HG03159 (cell line): Measurements from ENCODE around the gene CHN2.

ENCODE experiments used
- ATAC-seq: cut with Tn5 transposase; IDR thresholded peaks from one replicate; pipeline ENCODE4 v1.9.1; 2021; ENCODE audit warnings: mild to moderate bottlenecking, moderate library complexity; ENCODE audit not compliant: unreplicated experiment

Gene CHN2

DNA sequence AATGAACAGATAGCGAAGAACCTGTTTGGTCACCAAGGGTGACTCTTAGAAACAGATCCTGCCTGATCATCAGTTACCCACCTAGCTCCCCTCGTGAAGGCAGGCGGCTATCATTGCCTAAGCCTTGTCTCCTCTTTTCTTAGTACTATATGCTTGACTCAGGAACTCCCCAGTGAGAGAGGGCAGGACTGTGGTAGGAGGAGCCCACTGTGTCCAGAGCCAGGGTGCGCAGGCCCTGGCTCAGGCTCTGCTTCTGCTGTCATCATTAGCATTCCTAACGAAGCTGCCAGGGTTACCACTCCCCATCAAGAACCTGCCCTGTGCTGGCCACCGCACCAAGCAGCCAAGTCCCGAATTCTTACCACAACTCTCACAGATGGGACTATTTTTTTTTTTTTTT lies 160.8 kb downstream of the CHN2 start:
- no peak for ATAC-seq

DNA sequence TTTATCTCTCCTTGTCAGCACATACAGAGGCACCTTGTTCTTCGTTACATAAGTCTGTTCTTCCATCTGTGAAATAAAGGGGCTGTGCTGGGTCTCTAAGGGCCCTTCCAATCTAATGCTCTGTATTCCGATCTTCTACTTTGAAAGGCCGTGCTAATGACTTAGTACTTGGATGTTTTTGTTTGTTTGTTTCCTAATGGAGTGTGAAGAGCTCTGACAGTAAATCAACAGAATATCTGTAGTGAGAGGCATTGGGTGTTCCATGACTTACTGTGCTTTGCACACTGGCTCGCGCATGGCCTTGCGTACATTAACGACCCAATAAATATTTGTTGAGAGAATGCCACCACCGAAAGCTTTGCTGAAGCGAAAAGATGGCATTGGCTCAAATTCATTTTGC lies 162.1 kb downstream of the CHN2 start:
- ATAC-seq = no peak

DNA sequence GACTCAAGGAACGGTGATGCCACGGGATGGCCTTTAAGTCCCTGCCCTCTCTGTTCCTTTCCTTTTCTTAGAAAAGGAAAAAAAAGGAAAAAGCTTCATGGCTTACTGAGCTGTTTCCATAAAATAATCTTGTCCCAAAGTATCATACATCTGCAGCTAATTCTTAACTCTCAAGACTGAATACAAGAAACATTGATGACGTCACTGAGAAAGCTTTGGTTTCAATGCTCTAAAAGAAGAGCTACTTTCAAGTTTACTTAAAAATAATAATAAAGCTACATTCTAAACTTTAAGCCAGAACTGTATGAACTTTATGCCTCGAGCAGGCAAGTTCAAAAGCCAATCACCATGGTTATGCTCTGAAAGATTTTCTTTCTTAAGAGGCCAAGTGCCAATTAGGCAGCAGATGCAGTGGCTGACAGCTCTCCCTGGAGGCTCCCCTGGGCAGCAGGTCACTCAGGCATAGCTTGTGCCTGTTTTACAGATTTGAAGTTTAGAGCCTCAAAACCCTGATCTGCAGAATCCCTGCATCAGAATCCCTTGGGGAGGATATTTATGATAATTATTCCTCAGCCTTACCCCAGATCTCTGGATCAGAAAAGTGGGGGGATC lies 165.0 kb downstream of the CHN2 start:
- no peak for ATAC-seq

DNA sequence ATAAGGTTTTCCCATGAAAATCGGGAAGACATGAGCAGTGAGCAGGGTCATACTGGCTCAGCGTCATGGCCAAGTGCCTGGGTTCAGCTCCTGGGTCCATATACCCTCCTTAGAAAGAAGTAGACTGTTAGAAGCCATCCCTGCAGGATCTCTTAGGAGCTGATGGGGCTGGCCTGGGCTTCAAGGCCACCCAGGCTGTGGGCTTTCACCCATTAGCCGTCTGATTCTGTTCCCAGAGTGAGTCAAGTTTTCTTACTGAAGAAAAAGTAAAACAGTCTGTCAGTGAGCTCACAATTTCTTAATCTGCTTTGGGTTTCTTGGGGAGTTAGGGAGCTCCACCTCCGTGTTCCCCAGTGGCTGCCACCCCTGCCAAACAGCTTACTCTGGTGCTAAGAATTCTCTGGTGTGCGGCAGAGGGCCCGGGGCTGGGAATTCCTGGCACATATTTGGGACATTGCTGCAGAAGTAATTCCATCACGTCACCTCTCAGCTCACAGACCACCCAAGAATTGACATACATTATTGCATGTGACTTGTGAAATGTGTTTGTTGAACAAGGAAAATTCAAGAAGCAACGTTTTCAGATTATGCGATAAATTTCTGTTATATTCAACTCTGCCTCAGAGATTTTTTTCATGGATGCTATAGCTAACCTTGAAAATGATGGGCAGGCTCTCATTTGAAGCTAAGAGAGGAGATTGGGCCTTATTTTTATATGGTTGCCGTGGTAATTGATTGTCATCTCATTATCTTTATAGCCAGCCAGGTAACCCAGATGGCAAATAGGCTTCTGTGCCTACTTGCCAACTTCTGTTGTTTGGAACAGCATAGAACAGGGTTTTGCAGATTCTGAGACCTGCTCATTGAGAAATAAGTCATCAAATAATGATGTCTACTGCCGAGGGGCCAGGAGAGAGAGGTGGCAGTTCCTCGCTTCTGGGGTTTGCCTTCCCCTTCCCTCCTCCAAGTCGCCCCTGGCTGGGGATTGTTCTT lies 166.4 kb downstream of the CHN2 start:
- ATAC-seq = no peak

DNA sequence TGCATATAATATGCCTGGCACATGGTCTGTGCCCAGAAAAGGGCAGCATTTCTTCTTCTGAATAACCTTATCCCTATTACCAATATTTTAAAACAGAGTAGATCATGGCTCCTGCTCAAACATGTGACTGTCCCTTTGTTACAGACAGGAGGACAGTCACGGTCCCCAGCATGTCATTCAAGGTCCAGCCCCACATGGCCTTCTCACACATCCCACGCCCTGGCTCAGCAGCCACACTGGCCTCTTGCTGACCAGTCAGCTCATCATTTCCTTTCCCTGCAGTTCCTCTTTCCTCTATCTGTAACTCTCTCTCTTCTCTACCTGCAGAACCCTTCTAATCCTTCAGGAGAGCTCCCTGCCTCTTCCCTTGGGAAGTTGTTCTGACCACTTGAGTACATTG lies 167.8 kb downstream of the CHN2 start:
- ATAC-seq = no peak

DNA sequence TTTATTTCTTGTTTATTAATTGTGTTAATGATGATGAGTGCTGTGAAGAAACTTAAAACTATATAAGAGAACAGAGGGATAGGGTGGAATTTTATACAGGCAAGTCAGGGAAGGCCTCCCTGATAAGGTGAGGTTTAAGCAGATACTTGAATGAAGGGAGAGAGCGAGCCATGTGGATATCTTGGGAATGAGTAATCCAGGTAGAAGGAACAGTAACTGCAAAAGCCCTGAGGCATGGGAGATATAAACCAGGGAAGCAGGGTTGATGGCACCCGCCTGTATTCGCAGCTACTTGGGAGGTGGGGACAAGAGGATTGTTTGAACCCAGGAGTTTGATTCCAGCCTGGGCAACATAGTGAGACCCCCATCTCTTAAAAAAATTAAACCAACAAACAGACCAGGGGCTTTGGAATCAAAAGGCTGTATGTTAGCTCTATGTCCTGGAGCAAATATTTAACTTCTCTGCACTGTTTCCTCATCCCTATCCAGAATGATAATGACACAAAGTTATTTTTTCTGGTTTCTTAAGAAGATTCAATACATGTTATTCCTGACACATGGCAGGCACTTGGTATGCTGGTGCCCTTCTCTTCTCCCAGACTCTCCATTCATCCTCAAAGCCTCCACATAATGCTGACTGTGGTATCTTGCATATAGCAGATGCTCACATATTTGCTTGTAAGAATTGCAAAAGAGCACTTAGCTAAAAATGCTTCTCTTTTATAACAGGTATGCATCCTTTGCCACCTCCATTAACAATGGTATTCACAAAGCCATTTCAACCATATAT lies 169.3 kb downstream of the CHN2 start:
- no peak for ATAC-seq

DNA sequence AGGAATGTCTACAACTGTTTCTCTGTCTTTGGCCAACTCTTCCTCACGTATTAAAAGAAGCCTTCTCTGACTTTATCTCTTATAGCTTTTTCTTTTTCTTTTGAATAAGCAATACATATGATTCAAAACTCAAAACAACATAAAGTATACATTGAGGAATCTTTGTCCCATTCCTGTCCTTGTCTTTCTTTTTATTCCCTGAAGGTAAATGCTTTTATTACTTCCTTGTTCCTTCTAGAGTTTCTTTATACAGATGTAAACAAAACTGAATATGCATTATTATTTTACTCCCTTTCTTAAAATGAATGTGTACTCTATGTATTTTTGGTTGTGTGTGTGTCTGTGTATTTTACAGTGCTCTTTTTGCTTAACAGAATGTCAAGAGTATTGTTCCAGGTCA lies 170.1 kb downstream of the CHN2 start:
- no peak for ATAC-seq

DNA sequence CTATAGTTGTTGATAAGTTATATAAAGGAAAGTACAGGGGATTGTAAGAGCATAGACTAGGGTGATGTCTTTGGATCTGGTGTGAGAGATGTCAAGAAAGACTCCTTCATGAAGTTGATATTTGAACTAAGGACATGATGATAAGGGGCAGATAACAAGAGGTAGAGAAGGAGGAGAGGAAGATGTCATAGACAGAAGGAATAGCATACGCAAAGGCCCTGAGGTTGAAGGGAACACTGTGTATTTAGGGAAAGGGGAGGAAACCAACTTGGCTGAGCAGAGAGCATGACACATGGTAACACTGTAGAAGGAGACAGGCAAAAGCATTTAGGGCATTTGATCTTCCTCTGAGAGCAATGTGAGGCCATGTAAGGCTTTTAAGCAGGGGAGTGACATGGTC lies 170.8 kb downstream of the CHN2 start:
- ATAC-seq = no peak

DNA sequence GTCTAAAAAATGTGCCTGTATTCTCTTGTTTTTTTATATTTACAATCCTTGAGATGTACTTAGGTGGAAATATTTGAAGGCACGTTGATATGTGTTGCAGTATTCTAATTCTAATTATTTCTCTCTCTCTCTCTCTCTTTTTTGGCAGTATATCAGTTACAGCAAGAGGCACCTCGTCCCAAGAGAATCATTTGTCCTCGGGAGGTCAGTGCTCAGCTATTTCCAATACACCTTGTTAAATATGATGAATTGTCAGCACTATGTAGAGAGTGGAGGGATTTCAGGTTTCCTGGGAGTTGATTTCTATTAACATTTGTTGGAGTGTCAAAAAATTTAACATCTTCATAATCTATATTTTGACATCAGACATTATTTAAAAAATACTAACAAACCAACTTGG lies 173.2 kb downstream of the CHN2 start:
- ATAC-seq = no peak

DNA sequence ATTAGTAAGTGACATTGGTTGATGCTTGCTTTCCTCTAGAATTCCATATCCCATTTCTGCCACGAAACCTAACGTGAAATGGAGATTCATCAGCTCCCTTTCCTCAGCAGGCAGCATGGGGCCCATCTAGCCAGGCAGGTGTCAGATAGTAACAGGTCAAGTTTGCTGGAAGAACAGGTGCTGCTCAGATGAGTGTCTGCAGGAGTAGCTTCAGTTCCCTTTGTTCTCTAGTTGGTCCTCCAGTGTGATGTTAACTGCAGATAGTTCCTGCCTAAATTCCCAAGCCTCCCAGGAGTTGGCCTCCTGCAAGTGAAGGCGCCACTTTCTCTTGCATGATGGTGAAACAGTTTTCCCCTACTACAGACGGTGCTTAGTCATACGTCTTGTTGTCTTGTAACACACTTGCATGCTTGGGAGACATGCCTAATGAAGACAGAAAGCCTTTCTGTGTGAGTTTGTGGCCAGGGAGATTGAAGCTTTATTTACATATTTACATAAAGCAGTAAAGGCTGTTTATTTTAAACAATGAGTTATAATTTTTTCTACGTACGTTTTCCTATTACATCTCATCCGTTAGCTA lies 175.4 kb downstream of the CHN2 start:
- no peak for ATAC-seq

DNA sequence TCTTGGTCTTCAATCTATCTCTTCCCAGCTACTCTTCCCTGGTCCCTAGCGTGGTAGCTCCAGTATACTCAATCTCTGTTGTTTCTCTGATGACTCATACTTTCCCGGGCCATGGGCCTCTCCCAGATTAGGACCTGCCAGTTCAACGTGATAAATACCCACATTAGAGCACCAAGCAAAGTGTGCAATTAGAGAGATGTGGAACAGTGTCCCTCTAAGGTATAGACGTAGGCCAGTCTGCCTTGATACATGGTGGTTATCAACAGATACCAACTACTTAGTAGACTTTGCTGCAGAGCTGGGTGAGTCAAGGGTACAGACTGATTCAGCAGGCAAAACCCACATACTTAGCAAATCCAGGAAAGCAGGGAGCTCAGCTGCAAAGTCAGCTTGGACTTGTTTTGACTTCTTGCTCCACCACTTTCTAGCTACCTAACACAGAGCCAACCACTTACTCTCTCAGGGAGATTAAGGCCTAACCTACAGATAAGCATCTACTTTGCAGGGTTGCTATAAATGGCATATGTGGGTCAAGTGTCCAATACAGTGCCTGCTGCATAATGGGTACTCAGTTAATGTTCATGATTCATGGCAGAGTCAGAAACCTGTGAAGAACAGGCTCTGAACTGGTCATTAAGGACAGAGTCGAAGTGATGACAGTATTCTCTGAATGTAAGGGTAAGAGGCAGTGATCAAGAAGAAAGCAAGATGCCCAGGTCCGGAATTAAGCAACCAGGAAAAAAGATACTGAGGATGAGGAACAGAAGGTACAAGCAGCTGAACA lies 176.1 kb downstream of the CHN2 start:
- ATAC-seq = no peak

DNA sequence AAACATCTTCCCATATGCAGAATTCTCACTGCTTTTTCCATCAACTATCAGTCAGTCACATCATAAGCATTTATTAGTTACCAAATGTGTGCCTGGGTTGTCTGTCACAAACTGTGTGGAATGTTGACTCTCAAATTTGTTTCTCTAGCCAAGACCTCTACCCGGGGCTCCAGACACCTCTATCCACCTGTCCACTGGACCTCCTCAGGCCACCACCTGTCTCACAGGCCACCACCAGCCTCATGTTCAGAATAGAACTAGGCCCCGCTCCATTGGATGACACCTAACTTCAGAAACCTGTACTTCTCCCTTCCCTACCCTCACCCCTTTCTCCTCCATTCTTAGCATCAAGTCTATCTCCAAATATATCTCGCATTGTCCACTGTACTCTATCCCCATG lies 176.9 kb downstream of the CHN2 start:
- ATAC-seq = no peak

DNA sequence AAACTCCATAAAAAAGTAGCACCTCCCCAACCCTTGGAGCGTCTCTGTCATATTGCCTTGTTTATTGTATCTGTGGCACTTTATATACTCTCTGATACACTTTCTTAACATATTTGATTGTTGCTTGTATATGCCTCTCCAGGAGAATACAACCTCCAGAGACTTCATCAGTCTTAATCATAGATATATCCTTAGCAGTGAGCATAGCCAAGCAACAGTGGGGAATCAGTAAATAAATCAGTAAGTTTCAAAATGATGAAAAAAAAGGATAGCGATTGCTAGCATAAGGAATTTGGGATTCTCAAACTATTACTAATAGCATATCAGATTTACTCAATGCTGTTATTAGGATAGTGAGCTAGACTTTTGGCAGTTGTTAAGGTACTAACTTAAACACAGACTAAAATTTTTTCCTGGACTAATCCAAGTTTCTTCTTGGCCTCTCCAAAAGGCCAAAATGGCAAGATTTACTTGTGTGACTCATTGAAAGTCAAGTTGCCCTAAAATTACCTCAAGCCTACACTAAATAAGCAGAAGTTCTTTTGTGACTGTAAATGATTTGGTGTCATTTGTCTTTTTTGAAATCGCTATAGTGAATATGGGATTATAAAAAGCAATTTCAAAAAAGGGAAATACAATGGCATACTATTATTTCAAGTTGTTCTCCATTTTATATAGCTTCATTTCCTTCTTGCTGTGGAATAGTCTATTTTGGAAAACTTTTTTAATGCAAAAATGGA lies 177.9 kb downstream of the CHN2 start:
- ATAC-seq = no peak

DNA sequence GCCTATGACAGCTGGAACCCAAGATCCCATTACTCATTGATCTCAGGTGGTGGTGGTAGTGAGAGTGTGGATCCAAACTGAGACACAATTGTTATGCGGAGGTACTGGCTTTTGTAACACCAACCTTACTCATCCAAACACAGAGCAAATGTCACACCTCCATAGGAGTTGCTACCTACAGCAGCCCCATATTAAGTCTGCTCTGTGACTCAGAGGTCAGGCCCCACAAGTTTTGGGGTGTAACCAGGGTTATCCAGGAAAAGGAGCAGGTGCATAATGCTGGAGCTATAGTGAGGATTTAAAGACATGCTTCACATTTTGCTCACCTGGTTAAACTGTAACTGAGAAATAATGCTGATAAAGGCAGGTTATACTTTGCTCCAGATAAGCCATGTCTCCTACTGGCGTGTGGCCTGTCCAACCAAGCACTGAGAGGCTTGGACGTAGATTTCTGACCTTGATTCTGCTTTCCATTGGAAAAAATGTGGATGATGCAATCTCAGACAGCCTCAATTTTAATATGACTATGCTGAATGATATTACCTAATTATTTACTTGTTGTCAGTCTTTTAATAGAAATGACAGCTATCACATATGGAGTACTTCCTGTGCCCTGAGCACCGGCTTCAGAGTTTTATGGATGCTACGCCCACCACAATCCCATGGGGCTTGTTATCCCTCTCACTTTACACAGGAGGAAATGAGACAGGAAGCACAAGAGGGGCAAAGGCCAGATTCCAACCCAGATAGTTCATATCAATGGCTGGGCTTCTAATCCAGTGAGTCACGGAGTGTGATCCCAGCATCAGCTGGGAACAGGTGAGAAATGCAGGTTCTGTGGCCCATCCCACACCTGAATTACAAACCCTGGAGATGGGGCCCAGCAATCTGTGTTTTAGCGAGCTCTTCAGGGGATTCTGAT lies 181.3 kb downstream of the CHN2 start:
- no peak for ATAC-seq

DNA sequence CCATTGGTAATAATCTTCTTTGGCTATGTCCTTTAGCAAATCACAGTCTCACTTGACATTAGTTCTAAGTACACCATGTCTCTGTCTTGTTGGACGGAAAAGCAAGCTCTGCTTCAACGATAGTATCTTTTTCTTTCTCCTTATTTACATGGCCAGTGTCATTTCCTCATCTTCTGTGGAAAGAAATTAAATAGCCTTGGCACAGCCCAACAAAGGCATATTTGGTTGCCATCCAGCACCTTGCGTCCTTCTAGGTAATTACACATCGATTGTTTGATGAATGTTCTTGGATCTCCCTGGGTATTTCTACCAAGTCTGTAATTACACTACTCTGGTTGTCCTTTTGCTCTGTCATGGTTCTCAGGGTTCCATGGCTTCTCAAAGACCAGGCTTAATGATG lies 183.1 kb downstream of the CHN2 start:
- no peak for ATAC-seq

DNA sequence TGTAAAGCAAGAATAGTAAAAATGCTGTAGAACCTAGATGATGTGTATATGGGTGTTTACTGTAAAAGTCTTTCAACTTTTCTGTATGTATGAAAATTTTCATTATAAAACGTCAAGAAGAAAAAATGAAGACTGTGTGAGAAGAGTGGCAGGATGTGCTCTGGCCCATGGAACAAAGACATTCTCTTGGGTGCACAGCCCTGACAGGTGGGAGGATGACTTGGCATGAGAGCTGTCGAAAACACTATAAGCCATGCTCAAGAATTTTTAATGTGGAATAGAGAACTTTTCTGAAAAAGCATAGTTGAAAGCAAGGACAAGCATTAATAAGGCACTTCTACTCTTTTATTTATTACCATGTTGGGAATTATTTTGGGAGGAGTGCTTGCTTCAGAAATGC lies 185.0 kb downstream of the CHN2 start:
- ATAC-seq = no peak

DNA sequence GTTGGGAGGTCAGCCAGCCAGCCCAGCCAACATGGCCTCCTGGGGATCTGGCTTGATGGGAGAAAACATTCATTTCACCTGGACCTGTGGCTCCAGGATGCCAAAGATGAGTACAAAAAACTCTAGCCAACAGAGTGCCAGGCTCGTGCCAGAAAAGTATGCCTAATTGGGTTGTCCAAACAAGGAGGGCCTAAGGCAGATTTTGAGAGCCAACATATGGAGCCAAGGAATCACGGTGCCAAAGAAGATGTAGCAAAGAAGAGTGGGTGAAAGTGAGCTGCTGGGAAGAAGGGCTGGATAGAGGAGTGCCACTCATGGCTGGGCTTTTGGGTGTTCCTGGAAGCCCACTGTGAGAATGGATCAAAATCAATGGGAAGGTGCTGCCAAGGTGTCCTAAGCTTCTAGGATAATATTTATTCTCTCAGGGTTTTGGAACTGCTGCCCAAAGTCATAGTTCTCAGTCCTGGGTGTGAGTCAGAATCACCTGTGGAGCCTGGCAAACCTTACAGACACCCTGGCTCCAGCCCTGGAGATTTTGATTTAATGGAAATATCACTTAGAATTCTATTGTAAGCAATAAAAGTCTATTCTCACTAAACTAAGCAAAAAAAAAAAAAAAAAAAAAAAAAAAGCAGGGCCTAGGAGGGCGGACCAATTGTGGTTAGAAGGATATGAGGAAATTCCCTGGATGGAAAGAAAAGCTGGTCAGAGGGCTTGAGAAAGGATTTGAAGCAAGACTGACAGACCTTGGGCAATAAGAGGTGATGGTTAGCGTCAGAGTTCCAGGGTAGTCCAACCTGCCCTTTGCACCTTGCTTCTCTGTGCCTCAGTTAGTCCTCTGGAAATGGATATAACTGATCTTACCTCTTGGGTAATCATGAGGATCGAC lies 186.9 kb downstream of the CHN2 start:
- no peak for ATAC-seq

DNA sequence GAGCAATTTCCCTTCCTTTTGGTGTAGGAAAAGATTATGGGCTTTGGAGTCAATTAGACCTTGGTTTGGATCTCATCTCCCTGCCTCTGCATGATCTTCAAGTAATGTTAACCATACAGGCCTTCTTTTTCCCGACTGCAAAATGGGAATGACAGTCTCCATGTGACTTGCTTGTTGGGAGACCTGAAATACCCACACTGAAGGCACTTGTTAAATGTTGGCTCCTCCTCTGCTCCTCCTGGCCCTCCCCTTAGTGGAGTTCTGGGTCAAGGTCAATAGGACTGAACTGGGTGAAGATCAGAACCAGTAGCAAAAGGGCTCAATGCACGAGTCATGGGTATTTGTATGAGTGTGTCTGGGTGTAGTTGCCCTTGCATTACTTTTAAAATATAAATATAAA lies 189.7 kb downstream of the CHN2 start:
- ATAC-seq = no peak
